K562 (cell line): ENCODE results near the gene INKA2. TPM values are rescaled to one million over a fixed set of nuclear protein-coding genes. Genes with fewer than 3 reads are reported as not detected.

Experiments
- ATAC-seq: fragments of 200-7000 bp; cut with Tn5 transposase; 3 replicates; pipeline ENCODE4 v1.9.1; 2020; ENCODE audit warnings: moderate library complexity
- BruUV-seq: library from RNA; stranded (reverse); fragments of 400-500 nt; replicated peaks from 2 replicates; lab custom pipeline; 2021; lab: Mats Ljungman, UMichigan
- CTCF ChIA-PET: fragments of 300-600 bp; formaldehyde crosslinking; extraction: SDS; loops from one replicate; lab custom pipeline; 2021; ENCODE audit warnings: low intra/inter-chr PET ratio; lab: Yijun Ruan, JAX
- POLR2A ChIA-PET: fragments of 300-600, 350-650 bp; sonication (Branson Sonifier 250); formaldehyde crosslinking; extraction: SDS; loops from one replicate; lab custom pipeline; 2021; ENCODE audit warnings: antibody characterized with exemption, inconsistent platforms; lab: Yijun Ruan, JAX
- DNase-seq, 4 experiments: peaks; one replicate each; pipeline versions ENCODE4 v3.0.0 to v3.0.0-alpha.2; 2011 to 2018; ENCODE audit warnings: low spot score in 3 of 4, mixed read lengths in 3 of 4; ENCODE audit errors: extremely low read depth in 1 of 4
- FAIRE-seq: peaks from 2 replicates; lab custom pipeline; 2011; peaks lifted over from hg19 to GRCh38; lab: Jason Lieb, UNC
- H2AFZ ChIP-seq: 2 replicates; pipeline ENCODE4 v1.6.0; 2011; ENCODE audit warnings: low read depth, low read length, control low read depth, inconsistent platforms
- H3K27ac ChIP-seq: fragments of 200-600 bp; 3 replicates; pipeline ENCODE4 v1.8.0; 2011; ENCODE audit warnings: low read depth, mild to moderate bottlenecking, control low read depth, inconsistent platforms, low read length, moderate library complexity, mixed read lengths; ENCODE audit errors: extremely low read depth
- H3K27me3 ChIP-seq, 2 experiments: fragments of 300-600 bp in 1 of 2; 2 replicates in 1 of 2; 3 replicates in 1 of 2; pipeline versions ENCODE4 v1.6.0 to v1.8.0; 2011; ENCODE audit warnings: inconsistent platforms in 2 of 2, low read length in 2 of 2, mild to moderate bottlenecking in 1 of 2, mixed read lengths in 1 of 2, moderate library complexity in 1 of 2; ENCODE audit not compliant: control insufficient read depth in 2 of 2, insufficient read depth in 2 of 2
- H3K36me3 ChIP-seq: fragments of 300-600 bp; 3 replicates; pipeline ENCODE4 v1.8.0; 2011; ENCODE audit warnings: mild to moderate bottlenecking, low read length, inconsistent platforms; ENCODE audit not compliant: control insufficient read depth, insufficient read depth
- H3K4me1 ChIP-seq, 2 experiments: fragments of 200-600 bp in 1 of 2; replicated peaks in 1 of 2; 2 replicates in 1 of 2; 3 replicates in 1 of 2; pipeline versions ENCODE4 v1.5.1 to v1.8.0; 2011; ENCODE audit warnings: inconsistent platforms in 2 of 2, low read length in 2 of 2, mild to moderate bottlenecking in 1 of 2, mixed read lengths in 1 of 2, moderate library complexity in 1 of 2; ENCODE audit not compliant: control insufficient read depth in 2 of 2, insufficient read depth in 2 of 2
- H3K4me2 ChIP-seq: 2 replicates; pipeline ENCODE4 v1.6.1; 2011; ENCODE audit warnings: low read length, control low read depth, inconsistent platforms, mixed read lengths; ENCODE audit not compliant: insufficient read depth
- H3K4me3 ChIP-seq: fragments of 200-600 bp; sonication (generic), shearing (Covaris generic); 2 replicates; pipeline ENCODE4 v1.5.1; 2016; ENCODE audit warnings: control low read depth, inconsistent platforms
- H3K79me2 ChIP-seq: fragments of 200-600 bp; 3 replicates; pipeline ENCODE4 v1.8.0; 2011; ENCODE audit warnings: low read length, inconsistent platforms; ENCODE audit not compliant: control insufficient read depth, insufficient read depth
- H3K9ac ChIP-seq, 2 experiments: 2 replicates each; pipeline versions ENCODE4 v1.6.0 to v1.6.1; 2011; ENCODE audit warnings: low read depth in 2 of 2, low read length in 2 of 2, control low read depth in 1 of 2, inconsistent platforms in 1 of 2, mild to moderate bottlenecking in 1 of 2, mixed read lengths in 1 of 2; ENCODE audit not compliant: insufficient read depth in 1 of 2
- H3K9me1 ChIP-seq: one replicate; pipeline ENCODE4 v1.6.0; 2011; ENCODE audit warnings: inconsistent platforms, mild to moderate bottlenecking, low read length, moderate library complexity; ENCODE audit not compliant: control insufficient read depth, insufficient read depth
- H3K9me3 ChIP-seq: replicated peaks from 2 replicates; pipeline ENCODE4 v1.5.1; 2011; ENCODE audit warnings: low read depth, low read length, inconsistent platforms; ENCODE audit not compliant: control insufficient read depth, insufficient read depth
- H4K20me1 ChIP-seq: replicated peaks from 2 replicates; pipeline ENCODE4 v1.6.1; 2011; ENCODE audit warnings: low read length, inconsistent platforms, mixed read lengths; ENCODE audit not compliant: control insufficient read depth, insufficient read depth
- BCL6 ChIP-seq: fragments of 250-450 bp; sonication (Bioruptor Pico); IDR thresholded peaks from 2 replicates; pipeline ENCODE4 v1.4.0; 2020
- CREB5 ChIP-seq: fragments of 250-450 bp; sonication (Bioruptor Pico); IDR thresholded peaks from 2 replicates; pipeline ENCODE4 v1.5.0; 2020; ENCODE audit warnings: mild to moderate bottlenecking
- HNRNPH1 ChIP-seq: fragments of 200-400 bp; formaldehyde crosslinking; optimal IDR thresholded peaks from 2 replicates; pipeline ENCODE3; 2017; ENCODE audit warnings: low read depth, mild to moderate bottlenecking, low read length, moderate library complexity
- PATZ1 ChIP-seq: fragments of 250-450 bp; sonication (Bioruptor Pico); IDR thresholded peaks from 2 replicates; pipeline ENCODE4 v1.5.0; 2020; ENCODE audit warnings: mild to moderate bottlenecking, borderline replicate concordance
- POLR2AphosphoS2 ChIP-seq: IDR thresholded peaks from 2 replicates; pipeline ENCODE4 v1.6.1; 2012; ENCODE audit warnings: low read length, improper control_type of control experiment
- SAFB ChIP-seq: fragments of 200-400 bp; formaldehyde crosslinking; IDR thresholded peaks from 2 replicates; pipeline ENCODE4 v1.6.1; 2017; ENCODE audit warnings: low read depth, low read length, borderline replicate concordance
- TRIM24 ChIP-seq, 2 experiments: fragments of 450-650 bp; IDR thresholded peaks; 2 replicates each; pipeline ENCODE4 v1.6.1; 2016
- ZNF174 ChIP-seq: fragments of 250-450 bp; sonication (Bioruptor Pico); IDR thresholded peaks from 2 replicates; pipeline ENCODE4 v1.4.0; 2020; ENCODE audit warnings: mild to moderate bottlenecking
- ZNF347 ChIP-seq: fragments of 450-650 bp; formaldehyde crosslinking; IDR thresholded peaks from 2 replicates; pipeline ENCODE4 v1.4.0; 2020; ENCODE audit warnings: low read depth, mild to moderate bottlenecking, moderate library complexity
- ZNF75A ChIP-seq: fragments of 450-650 bp; formaldehyde crosslinking; IDR thresholded peaks from 2 replicates; pipeline ENCODE4 v1.4.0; 2020; ENCODE audit warnings: mild to moderate bottlenecking
- WGBS: fragments of 100-300 bp; shearing (Covaris generic); methylation state at CpG from one replicate; pipeline ENCODE4 v1.1.6; 2016; ENCODE audit warnings: low coverage, mixed read lengths; ENCODE audit not compliant: insufficient coverage; ENCODE audit errors: missing lambda C conversion rate; 5-methylcytosine and 5-hydroxymethylcytosine counted together
- in situ Hi-C: fragments of 300-500 bp; cut with MboI; formaldehyde crosslinking; loops from 4 replicates; pipeline ENCODE4 v1.15.0; 2018; ENCODE audit warnings: inconsistent platforms, mixed read lengths
- intact Hi-C: fragments of 100-400 bp; cut with micrococcal nuclease; formaldehyde crosslinking; loops from 2 replicates; pipeline ENCODE4 v1.14.2; 2022
- polyA plus RNA-seq, 8 experiments: library from polyadenylated mRNA; depleted of rRNA in 4 of 8; stranded (reverse) in 5 of 8; unstranded in 3 of 8; fragments of >200 nt; fragmentation: Nextera tagmentation in 2 of 8; fragmentation: Illumina TruSeq in 1 of 8; extraction: Ambion mirVana in 2 of 8; extraction: Trizol in 1 of 8; gene quantifications; 2 replicates each; pipeline versions ENCODE4 v1.2.1 to v1.2.3, GENCODE V29; 2011 to 2014; ENCODE audit warnings: inconsistent platforms in 1 of 8, missing spikeins in 1 of 8
- total RNA-seq, 7 experiments: library from RNA; depleted of rRNA in 6 of 7; stranded (reverse); fragments of >200 nt in 6 of 7; fragmentation: Illumina TruSeq in 2 of 7; extraction: Trizol in 2 of 7; gene quantifications; 2 replicates each; pipeline versions ENCODE4 v1.2.1 to v1.2.3, GENCODE V29; 2011 to 2021; ENCODE audit warnings: low replicate concordance in 1 of 7

INKA2 gene
- total and polyA plus RNA-seq, 9 of the 15 experiments (the other 6 are each of a cell fraction or from before 2014, with no cell fraction given) = 0.04 to 1.4 (median 0.26) TPM; not detected in 1

DNA sequence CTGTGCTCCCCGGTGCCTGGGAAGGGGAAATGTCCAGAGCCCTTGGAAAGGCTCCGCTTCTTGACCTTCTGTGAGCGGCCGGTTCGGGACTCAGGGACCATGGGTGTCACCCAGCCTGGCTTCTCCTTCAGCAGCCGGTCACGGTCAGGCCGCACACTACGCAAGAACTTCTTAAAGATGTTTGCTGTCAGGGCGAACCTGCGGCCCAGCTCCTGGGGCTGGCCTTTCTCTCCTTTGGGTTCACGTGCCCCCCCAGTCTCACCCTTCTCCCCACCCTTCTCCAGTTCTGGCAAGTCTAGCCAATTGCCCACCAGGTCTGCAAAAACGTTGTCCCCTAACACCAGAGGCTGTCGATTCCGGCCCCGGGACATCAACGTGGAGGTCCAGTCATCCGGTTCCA, 12.1 kb downstream of the INKA2 start:
- Histone ChIP-seq H4K20me1 (no peaks in the 10 kb centered on the region; the same call in none of the 2 replicates), H3K27ac (no peak overlapping the region), H2AFZ (no peak overlapping the region), H3K27me3 (peaks cover 12 to 53% of the 10 kb centered on the region in 2 experiments; a peak in 4 of 5 replicates), H3K4me3 (no peak overlapping the region), H3K9me3 (no peaks in the 10 kb centered on the region), H3K79me2 (no peaks in the 10 kb centered on the region), H3K4me2 (no peak overlapping the region), H3K36me3 (no peaks in the 10 kb centered on the region), H3K9ac (peak overlapping the region in 1 of 2 experiments; percentile 38; a peak in 1 of 4 replicates), H3K4me1 (peaks cover 0 to 7% of the 10 kb centered on the region in 2 experiments; a peak in 1 of 5 replicates), H3K9me1 (no peaks in the 10 kb centered on the region)
- FAIRE-seq (no peak), DNase-seq (no peak), ATAC-seq (no peak)
- no TSS peak for BruUV-seq
- WGBS = 25% methylated on average over 13 of the region's 18 CpGs
- intact Hi-C loops = no loop called here
- ChIA-PET CTCF (no interaction called here), POLR2A (no interaction called here)
- in situ Hi-C loops = no loop called here
- TF ChIP-seq PATZ1 (CRISPR knock-in tag) = no peak
- no peak for TF ChIP-seq ZNF347
- no peak for TF ChIP-seq TRIM24 (IDR thresholded peaks at IDR 0.05)
- TF ChIP-seq BCL6 = no peak
- TF ChIP-seq ZNF174 (CRISPR knock-in tag) = no peak
- no peak for TF ChIP-seq CREB5 (CRISPR knock-in tag)
- TF ChIP-seq SAFB = no peak
- TF ChIP-seq POLR2AphosphoS2 = no peak
- no peak for TF ChIP-seq ZNF75A
- TF ChIP-seq HNRNPH1 = no peak
